Stimulated activated CD4-positive, alpha-beta T cell treated with anti-CD3 and anti-CD28 coated beads, Interleukin-2, amount 100 ng/mL, for 24 hours (primary cell): ENCODE measurements around the gene FAM83B.
"Not testable (repeated sequence)": the region's sequence is repeated elsewhere in the genome, so short reads cannot be mapped to it uniquely, and the experiment has no call there.

Experiments
- DNase-seq, 2 donors: peaks; one replicate each; pipeline ENCODE4 v3.0.0-alpha.2; 2020

The FAM83B gene, protein sequence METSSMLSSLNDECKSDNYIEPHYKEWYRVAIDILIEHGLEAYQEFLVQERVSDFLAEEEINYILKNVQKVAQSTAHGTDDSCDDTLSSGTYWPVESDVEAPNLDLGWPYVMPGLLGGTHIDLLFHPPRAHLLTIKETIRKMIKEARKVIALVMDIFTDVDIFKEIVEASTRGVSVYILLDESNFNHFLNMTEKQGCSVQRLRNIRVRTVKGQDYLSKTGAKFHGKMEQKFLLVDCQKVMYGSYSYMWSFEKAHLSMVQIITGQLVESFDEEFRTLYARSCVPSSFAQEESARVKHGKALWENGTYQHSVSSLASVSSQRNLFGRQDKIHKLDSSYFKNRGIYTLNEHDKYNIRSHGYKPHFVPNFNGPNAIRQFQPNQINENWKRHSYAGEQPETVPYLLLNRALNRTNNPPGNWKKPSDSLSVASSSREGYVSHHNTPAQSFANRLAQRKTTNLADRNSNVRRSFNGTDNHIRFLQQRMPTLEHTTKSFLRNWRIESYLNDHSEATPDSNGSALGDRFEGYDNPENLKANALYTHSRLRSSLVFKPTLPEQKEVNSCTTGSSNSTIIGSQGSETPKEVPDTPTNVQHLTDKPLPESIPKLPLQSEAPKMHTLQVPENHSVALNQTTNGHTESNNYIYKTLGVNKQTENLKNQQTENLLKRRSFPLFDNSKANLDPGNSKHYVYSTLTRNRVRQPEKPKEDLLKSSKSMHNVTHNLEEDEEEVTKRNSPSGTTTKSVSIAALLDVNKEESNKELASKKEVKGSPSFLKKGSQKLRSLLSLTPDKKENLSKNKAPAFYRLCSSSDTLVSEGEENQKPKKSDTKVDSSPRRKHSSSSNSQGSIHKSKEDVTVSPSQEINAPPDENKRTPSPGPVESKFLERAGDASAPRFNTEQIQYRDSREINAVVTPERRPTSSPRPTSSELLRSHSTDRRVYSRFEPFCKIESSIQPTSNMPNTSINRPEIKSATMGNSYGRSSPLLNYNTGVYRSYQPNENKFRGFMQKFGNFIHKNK

DNA sequence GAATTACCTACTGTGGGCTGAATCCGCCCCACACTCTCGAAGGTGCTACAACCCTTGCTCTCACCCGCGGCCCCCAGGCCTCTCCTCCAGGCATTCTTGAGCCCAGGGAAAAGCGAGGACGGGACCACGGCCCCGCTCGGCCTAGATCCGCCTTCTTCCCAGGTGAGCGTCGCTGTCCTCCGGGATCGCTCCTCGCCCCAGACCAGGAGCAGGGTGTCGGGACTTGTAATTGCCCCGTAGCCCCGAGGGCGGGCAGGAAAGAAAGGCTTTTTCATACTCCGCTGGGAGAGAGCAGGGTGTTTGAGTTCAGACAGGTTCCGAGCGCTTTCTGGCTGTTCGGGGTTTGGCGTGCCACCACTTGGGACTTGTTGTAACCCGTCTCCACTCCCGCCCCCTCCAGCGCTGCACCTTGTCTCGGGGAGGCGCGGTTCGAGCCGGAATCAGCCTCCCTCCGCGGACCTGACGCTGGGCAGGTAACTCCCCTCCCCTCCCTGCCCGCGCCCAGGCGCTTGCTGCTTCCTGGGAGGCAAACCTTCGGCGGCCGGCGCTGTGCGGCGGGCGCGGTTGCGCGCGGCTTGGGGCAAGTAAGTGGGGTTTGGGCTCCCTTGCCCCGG is at the start of gene FAM83B:
Gene FAM83B, plus strand, starts transcription at position 529 of the 614 bp plus-strand sequence. CDS start 23,476 bp downstream, outside the sequence.
- DNase-seq: no peak

DNA sequence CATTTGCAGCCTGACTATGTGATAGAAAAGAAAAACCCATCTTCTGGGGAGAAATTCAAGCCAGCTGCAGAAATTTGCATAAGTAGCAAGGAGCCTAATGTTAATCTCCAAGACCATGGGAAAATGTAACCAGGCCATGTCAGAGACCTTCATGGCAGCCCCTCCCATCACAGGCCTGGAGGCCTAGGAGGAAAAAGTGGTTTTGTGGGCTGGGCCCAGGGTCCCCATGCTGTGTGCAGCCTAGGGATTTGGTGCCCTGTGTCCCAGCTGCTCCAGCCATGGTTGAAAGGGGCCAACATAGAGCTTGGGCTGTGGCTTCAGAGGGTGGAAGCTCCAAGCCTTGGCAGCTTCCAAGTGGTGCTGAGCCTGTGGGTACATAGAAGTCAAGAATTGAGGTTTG is 49.7 kb upstream of the FAM83B start:
- DNase-seq: not testable (repeated sequence)

DNA sequence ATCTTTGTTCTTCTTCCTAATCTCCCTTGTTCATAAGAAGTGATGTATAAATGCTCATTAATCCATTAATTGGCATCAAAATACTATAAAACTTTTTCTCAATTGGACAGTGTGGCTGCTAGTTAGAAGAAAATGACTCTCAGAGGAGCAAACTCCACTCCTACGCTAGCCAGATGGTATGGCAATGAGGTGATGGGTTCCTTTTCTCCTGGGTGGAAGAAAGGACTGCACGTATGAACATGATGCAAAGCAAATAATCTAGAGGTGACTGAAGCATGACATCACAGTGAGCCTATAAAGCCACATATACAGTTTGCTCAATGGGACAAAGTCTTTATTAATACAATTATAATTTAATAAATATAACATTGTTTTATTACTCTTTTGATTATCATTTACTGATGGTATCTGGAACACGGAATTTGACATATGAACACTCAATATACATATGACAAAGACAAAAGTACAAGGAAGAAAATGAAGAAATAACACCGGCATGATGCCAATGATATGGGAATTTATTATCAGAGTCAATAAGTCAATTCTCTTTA is 46.4 kb upstream of the FAM83B start:
- DNase-seq: no peak

DNA sequence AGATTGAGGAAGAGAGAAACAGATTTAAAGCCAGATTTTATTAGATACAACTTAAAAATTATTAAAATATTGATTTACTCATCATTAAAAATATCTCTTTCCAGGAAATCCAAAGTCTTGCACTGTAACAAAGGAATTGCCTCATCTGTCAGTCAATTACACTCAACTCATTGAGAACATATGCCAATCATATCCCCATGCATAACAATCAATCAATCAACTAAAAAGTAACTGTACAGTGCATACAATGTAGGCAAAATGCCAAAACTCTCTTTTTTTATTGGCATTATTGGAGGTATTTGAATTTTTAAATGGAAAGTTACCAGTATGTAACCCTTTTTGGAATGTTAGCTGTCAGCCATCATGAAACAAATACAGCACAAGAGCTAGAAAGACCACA is 45.3 kb upstream of the FAM83B start:
- DNase-seq: no peak

DNA sequence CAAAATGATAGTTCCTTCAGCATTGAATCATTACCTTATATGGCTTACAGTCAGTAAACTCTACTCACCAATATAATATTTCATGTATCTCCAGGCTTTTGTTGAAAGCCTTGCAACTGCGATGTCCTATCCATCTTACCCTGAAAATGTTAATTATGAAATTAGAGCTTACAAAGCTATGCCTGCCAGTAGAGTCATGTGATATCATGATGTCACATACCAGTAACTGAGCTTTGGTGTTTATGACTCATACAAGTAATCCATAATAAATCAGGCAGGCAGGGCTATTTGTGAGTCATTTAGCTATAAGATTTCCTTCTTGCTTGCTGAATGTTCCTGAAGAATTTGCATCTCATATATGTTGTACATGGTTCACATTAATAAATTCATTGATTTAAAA is 44.9 kb upstream of the FAM83B start:
- no peak for DNase-seq

DNA sequence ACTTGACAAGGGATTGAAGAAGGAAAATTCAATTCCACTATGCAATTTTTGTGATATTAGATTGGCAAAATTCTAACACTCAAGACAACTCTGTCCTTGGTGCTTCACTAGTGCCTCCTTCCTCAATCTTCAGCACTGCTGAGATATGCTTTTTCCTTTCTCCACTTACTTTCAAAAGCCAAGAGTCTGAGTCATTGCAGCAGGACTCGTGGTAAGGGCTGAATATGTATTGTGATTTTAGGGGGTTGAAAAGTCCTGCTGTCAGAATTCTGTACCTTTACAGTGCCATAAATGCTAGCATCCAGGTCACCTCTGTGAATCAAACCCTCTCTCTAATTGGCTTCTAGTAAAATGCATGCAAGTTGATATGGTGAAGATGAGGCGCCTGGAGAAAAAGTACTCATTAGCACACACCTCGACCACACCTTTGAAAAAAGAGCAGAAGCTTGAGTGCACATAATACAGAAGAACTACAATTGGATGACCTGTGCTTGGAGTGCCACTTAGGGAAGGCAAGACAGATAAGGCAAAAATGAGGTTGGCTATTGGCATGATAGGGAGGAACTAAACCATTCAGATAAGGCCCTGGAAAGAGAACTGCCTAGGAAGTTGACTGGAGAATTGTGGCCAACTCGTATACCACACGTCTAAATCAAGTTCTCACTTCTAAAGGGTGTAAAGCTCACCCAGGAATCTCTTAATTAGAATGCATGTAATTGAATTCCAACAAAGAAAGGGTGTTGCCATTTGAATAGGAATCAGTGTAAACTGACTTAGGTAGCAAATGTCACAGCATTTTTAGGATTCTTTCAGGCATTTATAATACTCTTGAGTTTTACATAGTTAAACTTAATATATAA is 43.6 kb upstream of the FAM83B start:
- DNase-seq: no peak

DNA sequence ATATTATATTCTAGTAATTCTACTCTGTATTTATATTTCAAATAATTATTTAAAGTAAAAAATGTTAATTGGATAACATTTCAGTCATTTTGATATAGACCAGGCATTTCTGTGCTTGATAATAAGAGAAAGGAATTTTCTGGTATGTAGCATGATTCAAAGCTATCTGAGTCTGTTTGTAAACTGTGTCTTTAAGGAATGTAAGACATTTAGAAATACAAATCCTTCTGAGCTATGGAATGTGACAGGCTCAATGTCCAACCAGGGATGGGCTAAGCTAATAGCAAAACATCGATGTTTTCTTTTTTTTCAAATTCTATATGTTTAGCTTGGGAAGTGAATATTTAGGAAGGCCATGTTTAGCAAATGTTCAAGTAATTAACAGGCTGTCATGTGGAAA is 41.5 kb upstream of the FAM83B start:
- DNase-seq: no peak

DNA sequence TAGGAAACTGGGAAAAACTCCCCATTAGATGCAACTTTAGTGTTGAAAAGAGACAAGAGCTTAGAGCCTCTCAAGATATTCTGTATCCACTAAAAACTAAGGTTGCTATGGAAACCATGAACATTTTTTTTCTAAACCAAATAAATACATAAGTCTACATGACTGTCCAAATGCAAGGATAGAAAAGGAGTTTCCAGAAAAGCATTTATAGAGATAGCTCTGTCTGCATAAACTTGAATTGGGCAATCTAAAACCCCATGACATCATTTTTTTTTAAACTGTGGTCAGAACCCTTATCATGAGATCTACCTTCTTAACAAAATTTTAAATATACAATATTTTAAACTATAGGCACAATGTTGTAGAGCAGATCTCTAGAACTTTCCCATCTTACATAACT is 36.4 kb upstream of the FAM83B start:
- DNase-seq: no peak

DNA sequence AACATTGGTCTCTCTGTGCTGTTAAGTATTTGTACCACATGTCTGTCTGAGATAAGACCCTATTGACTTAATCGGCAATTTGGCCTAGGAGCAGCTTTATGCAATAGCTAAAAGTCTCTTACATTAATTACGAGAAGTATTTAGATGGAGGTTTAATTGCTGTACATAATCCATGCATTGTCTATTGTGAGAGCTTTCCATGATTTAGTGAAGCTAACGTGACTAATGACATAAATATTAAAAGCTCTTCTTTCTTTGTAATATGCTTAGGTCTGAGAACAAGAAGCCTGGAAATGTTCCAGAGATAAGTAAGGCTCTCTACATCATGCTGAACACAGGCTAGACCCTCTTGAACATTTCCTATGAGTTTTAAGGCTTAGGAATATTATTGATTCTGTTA is 32.7 kb upstream of the FAM83B start:
- no peak for DNase-seq

DNA sequence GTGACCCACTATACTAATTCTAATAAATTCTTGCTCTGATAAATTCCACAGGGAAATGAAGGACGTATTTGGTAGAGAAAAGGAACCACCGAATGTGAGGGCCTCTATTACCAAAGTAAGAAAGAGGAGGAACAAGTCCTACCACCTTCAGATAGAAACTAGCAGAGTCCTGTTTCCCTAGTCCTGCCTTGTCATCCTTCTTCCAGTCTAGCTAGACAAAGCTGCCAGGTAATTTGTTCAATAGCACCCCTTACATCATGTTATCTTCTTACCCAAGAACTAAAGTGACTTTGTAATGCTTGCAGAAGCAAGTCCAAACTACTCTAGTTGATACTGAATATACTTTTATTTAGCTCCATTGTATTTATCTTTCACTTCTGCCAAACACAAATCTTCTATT is 29.3 kb upstream of the FAM83B start:
- no peak for DNase-seq

DNA sequence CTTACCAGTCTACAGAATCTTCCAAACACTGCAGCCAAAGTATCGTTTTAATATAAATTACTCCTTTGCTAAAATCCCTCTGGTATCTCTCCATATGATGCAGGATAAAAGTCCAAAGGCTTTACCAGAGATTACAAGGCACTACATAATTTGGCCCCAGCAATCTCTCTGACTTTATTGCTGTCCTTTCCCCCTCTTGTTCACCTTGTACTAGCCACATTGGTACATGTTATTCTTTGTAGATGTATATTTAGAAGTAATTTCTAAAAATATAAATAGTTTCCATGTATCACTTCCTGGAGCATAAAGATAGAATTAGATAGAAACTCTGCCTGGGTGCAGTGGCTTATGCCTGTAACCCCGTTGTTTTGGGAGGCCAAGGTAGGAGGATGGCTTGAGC is 28.7 kb upstream of the FAM83B start:
- DNase-seq: no peak

DNA sequence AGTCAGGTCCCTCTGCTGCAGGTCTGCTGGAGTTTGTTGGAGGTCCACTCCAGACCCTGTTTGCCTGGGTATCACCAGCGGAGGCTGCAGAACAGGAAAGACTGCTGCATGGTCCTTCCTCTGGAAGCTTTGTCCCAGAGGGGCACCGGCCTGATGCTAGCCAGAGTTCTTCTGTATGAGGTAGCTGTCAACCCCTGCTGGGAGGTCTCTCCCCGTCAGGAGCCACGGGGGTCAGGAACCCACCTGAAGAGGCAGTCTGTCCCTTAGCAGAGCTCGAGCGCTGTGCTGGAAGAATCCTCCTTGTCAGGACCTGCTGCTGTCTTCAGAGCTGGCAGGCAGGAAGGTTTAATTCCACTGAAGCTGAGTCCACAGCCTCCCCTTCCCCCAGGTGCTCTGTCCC is 22.3 kb upstream of the FAM83B start:
- DNase-seq: not testable (repeated sequence)

DNA sequence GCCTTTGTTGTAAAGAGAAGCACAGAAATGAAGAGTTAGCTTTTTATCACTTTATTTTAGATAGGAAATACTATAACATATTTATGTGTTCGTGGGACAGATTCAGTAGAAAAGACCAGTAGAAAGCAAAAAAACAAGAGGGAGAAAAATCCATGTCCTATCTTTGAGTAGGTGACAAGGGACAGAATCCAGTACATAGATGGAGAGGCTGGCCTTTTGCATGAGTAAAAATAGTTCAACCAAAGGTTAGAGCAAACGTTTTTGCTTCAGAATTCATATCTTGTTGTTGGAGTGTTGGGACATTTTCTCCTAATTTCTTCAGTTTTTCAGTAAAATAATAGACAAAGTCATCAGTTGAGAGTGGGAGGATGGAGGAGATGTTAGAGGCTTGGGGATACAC is 19.6 kb upstream of the FAM83B start:
- DNase-seq: no peak

DNA sequence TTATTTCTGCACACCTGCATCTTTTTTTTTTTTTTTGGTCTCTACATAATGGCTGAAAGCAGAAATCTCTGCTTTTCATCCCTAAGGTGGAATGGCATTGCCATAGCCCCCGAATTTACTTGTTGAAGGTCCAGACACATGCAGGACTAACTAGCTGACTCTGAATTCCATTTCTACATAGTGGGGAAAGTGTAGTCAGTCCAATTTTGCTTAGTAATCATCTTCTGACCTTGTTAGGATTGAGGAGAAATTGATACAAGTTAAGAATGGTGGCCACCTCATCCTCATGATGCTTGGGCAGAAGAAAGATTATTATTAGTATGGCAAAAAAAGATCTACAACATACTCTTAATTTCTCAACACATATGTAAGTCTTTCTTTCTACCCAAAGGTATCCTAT is 16.4 kb upstream of the FAM83B start:
- no peak for DNase-seq

DNA sequence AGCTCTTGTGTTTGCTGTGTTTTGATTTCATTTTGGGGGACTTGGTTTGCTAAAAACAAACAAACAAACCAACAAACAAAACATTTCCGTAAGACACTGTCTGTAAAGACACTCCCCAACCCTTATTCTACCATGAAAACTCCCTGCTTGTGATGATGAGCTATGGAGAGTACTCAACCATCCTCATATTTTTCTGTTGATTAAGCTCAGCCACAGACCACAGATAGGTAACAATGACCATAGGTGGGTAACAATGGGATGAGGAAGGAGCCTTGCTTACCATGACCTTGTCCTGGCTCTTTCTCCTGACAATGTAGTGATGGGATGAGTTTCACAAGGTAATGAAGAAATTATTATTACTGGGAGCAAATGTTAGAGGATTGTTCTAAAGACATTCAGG is 11.4 kb upstream of the FAM83B start:
- DNase-seq: no peak

DNA sequence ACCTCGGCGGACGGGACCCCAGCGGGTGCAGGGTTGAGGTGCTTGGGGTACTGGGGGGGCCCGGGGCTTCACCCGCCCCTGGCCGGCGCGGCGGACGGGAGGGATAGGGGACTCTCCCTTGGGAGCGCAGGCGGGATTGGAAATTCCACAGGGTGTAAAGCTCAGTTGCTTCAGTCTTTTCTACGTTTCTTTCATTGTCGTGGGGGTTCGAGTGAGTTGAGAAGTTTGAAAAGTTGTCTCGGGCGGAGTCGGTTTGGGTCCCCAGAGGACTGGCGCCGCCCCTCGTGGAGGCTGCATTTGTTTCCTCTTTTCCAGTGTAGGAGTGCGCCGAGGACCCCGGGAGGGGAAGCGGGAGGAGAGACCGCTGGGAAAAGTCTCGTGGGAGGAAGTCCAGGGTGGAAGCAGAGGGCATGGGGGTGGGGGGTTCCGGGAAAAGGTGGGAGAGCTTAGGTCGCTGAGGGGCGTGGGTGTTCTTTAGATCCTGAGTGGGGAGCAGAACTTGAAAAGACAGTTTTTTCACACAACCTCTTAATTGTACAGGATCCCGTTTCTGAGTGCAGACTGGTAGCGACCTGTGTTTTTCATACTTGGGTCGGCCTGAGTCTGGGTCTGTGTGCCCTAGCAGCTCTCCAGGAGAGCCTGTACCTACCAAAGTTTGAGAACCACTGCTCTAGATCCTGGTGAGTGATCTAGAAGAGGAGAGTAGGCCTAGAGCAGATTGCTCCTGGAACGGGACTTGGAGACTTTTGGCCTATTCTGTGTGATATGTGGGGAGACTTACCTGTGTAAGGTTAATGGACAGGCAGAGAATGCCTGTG is 495 bp downstream of the FAM83B start:
- DNase-seq: no peak

DNA sequence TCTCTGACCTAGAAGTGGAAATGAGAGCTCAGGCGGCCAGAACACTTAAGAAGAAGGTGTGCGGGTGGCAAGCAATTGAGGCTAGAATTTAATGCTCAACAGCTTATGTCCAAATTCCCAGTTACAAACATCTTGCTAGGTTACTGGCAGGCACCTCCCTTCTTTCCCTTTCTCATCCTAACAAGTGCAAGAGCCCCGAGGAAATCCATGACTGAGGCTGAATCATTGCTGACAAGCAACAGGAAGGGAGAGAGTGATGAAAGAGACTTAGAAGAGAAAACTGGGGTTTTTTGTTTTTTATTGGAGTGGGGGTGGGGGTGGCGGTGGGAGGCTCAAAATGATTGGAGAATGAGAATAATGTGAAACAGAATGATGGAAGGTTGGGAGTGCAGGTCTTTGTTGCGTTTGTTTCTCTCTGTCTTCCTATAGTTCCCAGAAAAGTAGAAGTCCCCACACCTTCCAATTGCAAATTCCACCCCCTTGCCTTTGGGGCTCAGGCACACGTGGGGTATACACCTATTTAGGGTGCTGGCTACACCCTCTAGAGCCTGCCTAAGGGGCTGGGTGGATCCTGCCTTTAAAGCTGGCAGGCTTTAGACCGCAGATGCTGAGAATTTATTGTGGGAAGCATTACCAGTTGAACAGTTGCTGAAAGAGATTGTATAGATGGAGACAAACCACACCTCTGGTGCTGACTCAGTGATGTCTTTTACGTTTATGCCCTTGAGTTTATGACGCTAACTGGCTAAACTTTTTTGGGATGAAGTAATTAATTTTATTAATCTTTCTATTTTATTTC is 1.4 kb downstream of the FAM83B start:
- DNase-seq: no peak

DNA sequence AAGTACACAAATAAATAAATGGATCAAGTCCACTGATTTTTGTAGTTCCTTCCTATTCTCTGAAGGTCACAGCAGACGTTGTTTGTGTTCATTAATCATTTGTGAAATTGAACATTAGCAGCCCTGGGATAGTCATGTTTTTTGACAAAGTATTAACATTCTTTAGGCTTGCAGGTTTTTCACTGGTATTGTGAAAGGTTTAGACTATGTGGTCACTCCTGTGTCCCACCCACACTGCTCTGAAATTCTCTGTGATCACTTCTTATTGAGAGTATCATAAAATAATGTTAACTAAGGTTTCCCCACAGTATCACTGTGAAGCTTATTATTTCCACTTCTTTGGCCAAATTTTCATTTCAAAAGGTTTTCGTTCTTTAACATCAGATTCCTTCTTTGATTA is 3.5 kb downstream of the FAM83B start:
- DNase-seq: no peak

DNA sequence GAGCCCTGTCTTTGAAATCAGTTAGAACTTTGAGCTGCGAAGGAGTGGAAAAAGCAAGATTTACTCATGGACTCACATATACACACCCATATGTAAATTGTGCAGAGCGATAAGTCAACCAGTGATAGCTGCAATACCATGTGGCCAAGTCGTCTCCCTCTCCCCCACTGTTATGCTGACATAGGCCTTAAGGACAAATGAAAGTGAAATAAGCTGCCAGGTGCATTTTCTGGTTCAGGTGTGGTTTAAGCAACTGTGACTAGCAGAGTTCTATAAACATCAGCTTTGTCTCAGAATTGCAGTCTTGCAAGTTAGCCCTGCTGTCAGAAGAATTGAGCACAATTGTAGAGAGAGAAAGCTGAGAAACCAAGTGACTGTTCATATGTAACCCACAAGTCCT is 9.6 kb downstream of the FAM83B start:
- DNase-seq: no peak

DNA sequence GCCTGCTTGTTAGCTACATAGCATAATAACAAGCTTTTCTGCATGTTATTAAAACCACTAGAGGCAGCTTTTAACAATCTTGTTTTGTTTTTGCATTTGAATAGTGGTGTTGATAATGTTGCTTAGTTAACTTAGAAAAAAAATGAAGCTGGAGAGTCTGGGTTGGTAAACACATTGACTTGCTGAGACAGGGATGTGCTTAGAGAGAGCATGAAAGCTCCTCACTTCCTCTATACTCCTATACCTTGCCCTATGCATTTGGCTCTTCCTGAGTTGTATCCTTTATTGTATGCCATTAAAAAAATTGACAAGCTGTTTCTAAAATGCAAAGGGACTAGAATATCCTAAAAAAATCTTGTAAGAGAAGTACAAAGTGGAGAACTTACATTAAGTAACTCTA is 13.6 kb downstream of the FAM83B start:
- no peak for DNase-seq
